ENCODE data around the gene LRRC14B.

DNA sequence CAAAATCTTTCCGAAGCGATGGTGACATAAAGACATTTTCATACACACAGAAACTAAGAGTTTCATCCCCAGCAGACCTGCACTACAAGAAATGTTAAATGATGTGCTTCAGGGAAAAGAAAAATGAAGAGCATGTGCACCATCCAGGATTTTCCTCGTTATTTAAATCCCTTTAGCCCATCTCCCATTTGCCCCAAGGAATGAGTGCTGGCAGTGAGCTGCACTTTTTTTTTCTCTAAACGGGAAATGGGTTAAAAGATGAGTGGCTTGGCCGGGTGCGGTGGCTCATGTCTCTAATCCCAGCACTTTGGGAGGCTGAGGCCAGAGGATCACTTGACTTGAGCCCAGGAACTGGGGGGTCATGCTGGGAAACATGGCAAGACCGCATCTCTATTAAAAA, 6.8 kb upstream of the LRRC14B start:
- TF ChIP-seq POLR2AphosphoS5 (IDR thresholded peaks at IDR 0.05; ENCODE audit: insufficient read depth in 1 of 2, low read depth in 1 of 2), result no peak
- TF ChIP-seq, protein P1, sequence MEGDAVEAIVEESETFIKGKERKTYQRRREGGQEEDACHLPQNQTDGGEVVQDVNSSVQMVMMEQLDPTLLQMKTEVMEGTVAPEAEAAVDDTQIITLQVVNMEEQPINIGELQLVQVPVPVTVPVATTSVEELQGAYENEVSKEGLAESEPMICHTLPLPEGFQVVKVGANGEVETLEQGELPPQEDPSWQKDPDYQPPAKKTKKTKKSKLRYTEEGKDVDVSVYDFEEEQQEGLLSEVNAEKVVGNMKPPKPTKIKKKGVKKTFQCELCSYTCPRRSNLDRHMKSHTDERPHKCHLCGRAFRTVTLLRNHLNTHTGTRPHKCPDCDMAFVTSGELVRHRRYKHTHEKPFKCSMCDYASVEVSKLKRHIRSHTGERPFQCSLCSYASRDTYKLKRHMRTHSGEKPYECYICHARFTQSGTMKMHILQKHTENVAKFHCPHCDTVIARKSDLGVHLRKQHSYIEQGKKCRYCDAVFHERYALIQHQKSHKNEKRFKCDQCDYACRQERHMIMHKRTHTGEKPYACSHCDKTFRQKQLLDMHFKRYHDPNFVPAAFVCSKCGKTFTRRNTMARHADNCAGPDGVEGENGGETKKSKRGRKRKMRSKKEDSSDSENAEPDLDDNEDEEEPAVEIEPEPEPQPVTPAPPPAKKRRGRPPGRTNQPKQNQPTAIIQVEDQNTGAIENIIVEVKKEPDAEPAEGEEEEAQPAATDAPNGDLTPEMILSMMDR (IDR thresholded peaks at IDR 0.05), result no peak

Measured in vagina (tissue), 2 donors.